Measurements from ENCODE around the gene TUBA1C. TPM values are rescaled to one million over a fixed set of nuclear protein-coding genes. Genes with fewer than 3 reads are reported as not detected.
"Not testable (repeated sequence)": the region's sequence is repeated elsewhere in the genome, so short reads cannot be mapped to it uniquely, and the experiment has no call there.

TUBA1C gene
- total RNA-seq, 2 experiments from 2014 or later = 214 to 227 TPM

DNA sequence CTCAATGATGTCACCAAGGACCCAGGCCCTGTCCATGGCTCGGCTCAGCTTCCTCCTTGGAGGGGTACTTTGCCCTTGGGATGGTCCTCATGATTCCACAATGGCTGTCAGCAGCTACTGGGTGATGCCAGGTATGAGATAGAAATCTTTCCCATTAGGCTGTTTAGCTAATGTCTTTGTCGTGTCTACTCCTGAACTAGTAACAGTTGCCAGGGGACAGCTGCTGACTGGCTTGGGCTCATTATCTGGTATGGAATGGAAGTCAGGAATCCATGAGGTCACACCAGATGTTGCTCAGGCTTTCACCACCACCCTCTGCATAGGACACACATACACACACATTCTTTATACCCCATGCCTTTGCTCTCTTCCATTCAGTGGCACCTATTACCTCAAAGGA lies 39.3 kb downstream of the TUBA1C start:
- no peak overlapping the region for H3K4me3 Mint-ChIP-seq
- no peaks in the 10 kb centered on the region for H3K36me3 Mint-ChIP-seq (ENCODE audit: low read depth)
- H3K4me1 Mint-ChIP-seq (ENCODE audit: low read depth) = peaks cover 4% of the 10 kb centered on the region
- intact Hi-C loops (cut with micrococcal nuclease) = no loop called here
- H3K9me3 Mint-ChIP-seq = no peaks in the 10 kb centered on the region
- no peak for DNase-seq
- peaks cover 21% of the 10 kb centered on the region for H3K27me3 Mint-ChIP-seq (ENCODE audit: low read depth)
- CTCF ChIA-PET = interaction anchor here (1.6 to 3.7 kb wide), 3 partner anchors 9 to 38 kb away, joined by 7 to 15 read pairs (median 14); partner anchors contain the start of gene PRPH
- no peak overlapping the region for H3K27ac Mint-ChIP-seq

DNA sequence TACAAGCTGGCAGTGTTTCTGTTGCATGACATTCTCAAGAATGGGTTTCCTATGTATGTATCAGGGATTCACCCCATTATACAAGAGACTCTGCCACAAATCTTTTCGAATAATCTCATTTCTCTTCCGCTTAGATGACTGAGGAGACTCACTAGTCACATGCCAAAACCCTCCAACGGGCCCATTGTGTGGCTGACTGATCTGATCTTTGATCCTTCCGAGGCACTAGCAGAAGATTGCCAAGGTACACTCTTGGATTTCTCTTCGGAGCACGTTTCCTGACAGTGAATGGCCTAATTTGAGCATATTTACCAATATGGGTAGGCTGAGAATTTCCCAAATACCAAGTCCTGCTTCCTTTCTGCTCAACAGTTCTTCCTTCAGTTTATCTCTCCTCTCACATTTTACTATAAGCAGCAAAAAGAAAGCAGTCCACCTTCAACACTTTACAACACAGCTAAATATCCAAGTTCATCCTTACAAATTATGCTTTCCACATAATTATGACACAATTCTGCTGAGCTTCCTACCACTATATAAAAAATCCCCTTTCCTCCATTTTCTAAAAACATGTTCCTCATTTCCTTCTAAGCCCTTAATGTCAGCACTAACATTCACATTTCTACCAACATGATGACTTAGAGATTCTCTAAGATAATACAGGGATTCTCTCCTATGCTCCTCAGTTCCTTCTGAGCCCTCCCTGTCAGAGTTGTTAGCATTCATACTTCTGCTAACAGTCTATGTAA lies 41.1 kb downstream of the TUBA1C start:
- peaks cover 24% of the 10 kb centered on the region for H3K27me3 Mint-ChIP-seq (ENCODE audit: low read depth)
- no peak overlapping the region for H3K4me3 Mint-ChIP-seq
- H3K36me3 Mint-ChIP-seq (ENCODE audit: low read depth) = no peaks in the 10 kb centered on the region
- no peak for DNase-seq
- intact Hi-C loops (cut with micrococcal nuclease) = no loop called here
- CTCF ChIA-PET = interaction anchor here (1.0 to 3.6 kb wide), 4 partner anchors 9 to 17 kb away, joined by 3 to 15 read pairs (median 4); partner anchors contain the start of gene PRPH
- no peaks in the 10 kb centered on the region for H3K9me3 Mint-ChIP-seq
- H3K4me1 Mint-ChIP-seq (ENCODE audit: low read depth) = peaks cover 4% of the 10 kb centered on the region
- no peak overlapping the region for H3K27ac Mint-ChIP-seq

DNA sequence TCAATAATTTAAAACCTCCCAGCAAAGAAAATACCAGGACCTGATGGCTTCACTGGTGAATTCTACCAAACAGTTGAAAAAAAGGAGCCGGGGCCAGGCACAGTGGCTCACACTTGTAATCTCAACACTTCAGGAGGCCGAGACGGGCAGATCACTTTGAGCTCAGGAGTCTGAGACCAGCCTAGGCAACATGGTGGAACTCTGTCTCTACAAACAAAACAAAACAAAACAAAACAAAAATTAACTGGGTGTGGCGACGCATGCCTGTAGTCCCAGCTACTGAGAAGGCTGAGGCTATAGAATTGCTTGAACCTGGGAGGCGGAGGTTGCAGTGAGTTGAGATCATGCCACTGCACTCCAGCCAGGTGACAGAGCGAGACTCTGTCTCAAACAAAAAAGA lies 44.5 kb downstream of the TUBA1C start:
- H3K9me3 Mint-ChIP-seq = no peaks in the 10 kb centered on the region
- no peaks in the 10 kb centered on the region for H3K4me1 Mint-ChIP-seq (ENCODE audit: low read depth)
- CTCF ChIA-PET = no interaction called here
- H3K4me3 Mint-ChIP-seq = no peak overlapping the region
- H3K27me3 Mint-ChIP-seq (ENCODE audit: low read depth) = peaks cover 11% of the 10 kb centered on the region
- no peaks in the 10 kb centered on the region for H3K36me3 Mint-ChIP-seq (ENCODE audit: low read depth)
- DNase-seq = no peak
- intact Hi-C loops (cut with micrococcal nuclease) = no loop called here
- H3K27ac Mint-ChIP-seq = no peak overlapping the region

DNA sequence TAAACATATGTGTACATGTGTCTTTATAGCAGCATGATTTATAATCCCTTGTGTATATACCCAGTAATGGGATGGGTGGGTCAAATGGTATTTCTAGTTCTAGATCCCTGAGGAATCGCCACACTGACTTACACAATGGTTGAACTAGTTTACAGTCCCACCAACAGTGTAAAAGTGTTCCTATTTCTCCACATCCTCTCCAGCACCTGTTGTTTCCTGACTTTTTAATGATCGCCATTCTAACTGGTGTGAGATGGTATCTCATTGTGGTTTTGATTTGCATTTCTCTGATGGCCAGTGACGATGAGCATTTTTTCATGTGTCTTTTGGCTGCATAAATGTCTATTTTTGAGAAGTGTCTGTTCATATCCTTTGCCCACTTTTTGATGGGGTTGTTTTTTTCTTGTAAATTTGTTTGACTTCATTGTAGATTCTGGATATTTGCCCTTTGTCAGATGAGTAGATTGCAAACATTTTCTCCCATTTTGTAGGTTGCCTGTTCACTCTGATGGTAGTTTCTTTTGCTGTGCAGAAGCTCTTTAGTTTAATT lies 45.6 kb downstream of the TUBA1C start:
- H3K27me3 Mint-ChIP-seq (ENCODE audit: low read depth) = peaks cover 11% of the 10 kb centered on the region
- H3K9me3 Mint-ChIP-seq; H3K4me3 Mint-ChIP-seq; H3K36me3 Mint-ChIP-seq (ENCODE audit: low read depth); H3K4me1 Mint-ChIP-seq (ENCODE audit: low read depth); DNase-seq; CTCF ChIA-PET; H3K27ac Mint-ChIP-seq; intact Hi-C loops (cut with micrococcal nuclease): not testable (repeated sequence)

DNA sequence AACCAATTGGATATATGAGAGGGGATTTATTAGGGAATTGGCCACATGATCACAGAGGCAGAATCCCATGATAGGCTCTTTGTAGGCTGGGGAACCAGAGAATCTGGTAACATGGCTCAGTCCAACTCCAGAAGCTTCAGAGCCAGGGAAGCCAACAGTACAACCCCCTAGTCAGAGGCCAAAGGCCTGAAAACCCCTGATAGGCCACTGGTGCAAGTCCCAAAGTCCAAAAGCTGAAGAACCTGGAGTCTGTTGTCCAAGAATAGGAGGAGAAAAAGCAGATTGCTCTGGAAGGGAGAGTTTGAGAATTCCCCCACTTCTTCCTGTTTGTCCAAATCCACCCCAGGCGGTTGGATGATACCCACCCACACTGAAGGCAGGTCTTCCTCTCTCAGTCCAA lies 49.9 kb downstream of the TUBA1C start:
- H3K4me1 Mint-ChIP-seq (ENCODE audit: low read depth) = no peaks in the 10 kb centered on the region
- no peak overlapping the region for H3K4me3 Mint-ChIP-seq
- no peak overlapping the region for H3K27ac Mint-ChIP-seq
- H3K9me3 Mint-ChIP-seq = no peaks in the 10 kb centered on the region
- H3K36me3 Mint-ChIP-seq (ENCODE audit: low read depth) = no peaks in the 10 kb centered on the region
- CTCF ChIA-PET = no interaction called here
- intact Hi-C loops (cut with micrococcal nuclease) = no loop called here
- peaks cover 2% of the 10 kb centered on the region for H3K27me3 Mint-ChIP-seq (ENCODE audit: low read depth)
- DNase-seq = no peak

DNA sequence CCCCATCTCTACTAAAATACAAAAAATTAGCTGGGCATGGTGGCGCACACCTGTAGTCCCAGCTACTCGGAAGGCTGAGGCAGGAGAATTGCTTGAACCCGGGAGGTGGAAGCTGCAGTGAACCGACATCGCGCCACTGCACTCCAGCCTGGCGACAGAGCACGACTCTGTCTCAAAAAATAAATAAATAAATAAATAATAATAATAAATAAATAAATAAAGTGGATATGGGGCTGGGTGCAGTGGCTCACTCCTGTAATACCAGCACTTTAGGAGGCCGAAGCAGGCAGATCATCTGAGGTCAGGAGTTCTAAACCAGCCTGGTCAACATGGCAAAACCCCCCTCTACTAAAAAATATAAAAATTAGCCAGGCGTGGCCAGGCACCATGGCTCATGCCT lies 52.2 kb downstream of the TUBA1C start:
- H3K27ac Mint-ChIP-seq; DNase-seq; H3K27me3 Mint-ChIP-seq (ENCODE audit: low read depth); H3K4me3 Mint-ChIP-seq; H3K36me3 Mint-ChIP-seq (ENCODE audit: low read depth); intact Hi-C loops (cut with micrococcal nuclease); H3K9me3 Mint-ChIP-seq: not testable (repeated sequence)
- peaks cover 13% of the 10 kb centered on the region for H3K4me1 Mint-ChIP-seq (ENCODE audit: low read depth)
- CTCF ChIA-PET = interaction anchor here (1.0 to 1.4 kb wide), 2 partner anchors 22 to 25 kb away, joined by 4 to 6 read pairs; partner anchors contain the start of gene PRPH

DNA sequence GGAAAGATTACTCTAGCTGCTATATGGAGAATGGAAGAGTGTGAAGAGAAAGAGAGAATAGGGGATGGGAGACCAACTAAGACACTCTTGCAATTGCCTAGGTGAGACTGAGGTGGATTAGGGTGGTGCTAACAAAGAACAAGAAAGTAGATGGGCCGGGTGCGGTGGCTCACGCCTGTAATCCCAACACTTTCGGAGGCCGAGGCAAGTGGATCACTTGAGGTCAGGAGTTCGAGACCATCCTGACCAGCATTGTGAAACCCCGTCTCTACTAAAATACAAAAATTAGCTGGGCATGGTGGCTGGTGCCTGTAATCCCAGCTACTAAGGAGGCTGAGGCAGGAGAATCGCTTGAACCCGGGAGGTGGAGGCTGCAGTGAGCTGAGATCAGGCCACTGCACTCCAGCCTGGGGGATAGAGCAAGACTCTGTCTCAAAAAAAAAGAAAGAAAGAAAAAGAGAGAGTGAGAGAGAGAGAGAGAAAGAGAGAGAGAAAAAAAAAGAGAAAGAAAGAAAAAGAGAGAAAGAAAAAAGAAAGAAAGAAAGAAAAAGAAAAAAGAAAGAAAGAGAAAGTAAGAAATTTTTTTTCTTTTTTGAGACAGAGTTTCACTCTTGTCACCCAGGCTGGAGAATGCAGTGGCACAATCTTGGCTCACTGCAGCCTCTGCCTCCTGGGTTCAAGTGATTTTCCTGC lies 55.7 kb downstream of the TUBA1C start:
- H3K27me3 Mint-ChIP-seq (ENCODE audit: low read depth); H3K27ac Mint-ChIP-seq; DNase-seq; intact Hi-C loops (cut with micrococcal nuclease); H3K9me3 Mint-ChIP-seq: not testable (repeated sequence)
- CTCF ChIA-PET = interaction anchor here (0.8 to 1.2 kb wide), 2 partner anchors 15 to 27 kb away, joined by 3 read pairs; no protein-coding TSS in a partner anchor
- Mint-ChIP-seq H3K36me3 (ENCODE audit: low read depth) (peaks cover 10% of the 10 kb centered on the region), H3K4me3 (peak overlapping the region; percentile 24), H3K4me1 (ENCODE audit: low read depth) (peaks cover 17% of the 10 kb centered on the region)

DNA sequence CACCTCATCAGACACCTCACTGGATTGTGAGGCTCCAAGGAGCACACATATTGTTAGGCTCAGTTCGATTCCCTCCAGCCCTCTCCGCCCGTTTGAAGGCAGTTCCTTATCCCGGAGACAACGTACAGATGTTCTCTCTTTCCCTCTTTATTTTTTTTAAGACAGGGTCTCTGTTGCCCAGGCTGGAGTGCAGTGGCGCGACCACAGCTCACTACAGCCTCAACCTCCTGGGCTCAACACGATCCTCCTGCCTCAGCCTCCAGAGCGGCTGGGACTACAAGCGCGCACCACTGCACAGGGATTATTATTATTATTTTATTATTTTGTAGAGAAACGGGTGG lies 57.5 kb downstream of the TUBA1C start:
- peaks cover 17% of the 10 kb centered on the region for H3K4me1 Mint-ChIP-seq (ENCODE audit: low read depth)

DNA sequence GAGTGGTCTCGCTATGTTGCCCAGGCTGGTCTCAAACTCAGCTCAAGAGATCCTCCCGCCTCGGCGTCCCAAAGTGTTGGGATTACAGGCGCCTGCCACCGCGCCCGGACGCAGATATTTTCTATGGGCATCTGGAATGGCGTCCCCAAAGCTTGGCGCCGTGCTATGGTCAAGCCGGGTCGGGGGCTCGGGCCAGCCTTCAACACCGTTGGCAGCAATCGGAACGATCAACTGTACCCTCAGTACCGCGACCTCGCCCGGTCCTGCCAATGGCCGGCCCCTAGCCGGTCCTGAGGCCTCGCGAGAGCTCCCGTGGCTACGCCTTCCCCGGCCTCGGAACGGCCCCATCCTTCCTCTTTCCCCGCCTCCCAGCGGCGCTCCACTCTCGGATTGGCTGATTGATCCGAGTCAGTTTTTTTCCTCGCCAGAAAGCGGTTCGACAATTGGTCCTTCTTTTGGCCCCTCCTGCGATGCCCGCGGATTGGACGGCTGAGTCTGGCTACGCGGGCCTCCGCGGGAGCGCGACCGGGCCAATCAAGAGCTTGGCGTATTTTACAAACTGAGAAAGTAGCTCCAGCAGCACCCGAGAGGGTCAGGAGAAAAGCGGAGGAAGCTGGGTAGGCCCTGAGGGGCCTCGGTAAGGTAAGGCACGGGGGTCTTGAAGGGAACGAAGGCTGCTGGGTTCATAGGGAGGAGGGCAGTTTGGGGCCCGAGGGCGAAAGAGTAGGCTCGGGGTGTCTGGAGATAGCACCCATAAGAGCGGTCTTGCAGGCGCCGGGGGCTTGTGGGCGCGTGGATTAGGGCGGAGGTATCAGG lies 58.0 kb downstream of the TUBA1C start, which contains the start of gene TROAP:
TROAP (plus strand) TSS at position 548 of the 816 bp plus-strand sequence. CDS start 354 bp downstream, outside the sequence.
- peak; percentile 99 for DNase-seq

More for the DNA sequence above, 57.5 kb downstream of the TUBA1C start:
- Mint-ChIP-seq H3K9me3 (no peaks in the 10 kb centered on the region), H3K36me3 (ENCODE audit: low read depth) (peaks cover 13% of the 10 kb centered on the region), H3K27me3 (ENCODE audit: low read depth) (no peaks in the 10 kb centered on the region), H3K4me3 (peak overlapping the region; percentile 98), H3K27ac (peak overlapping the region; percentile 91)
- intact Hi-C loops (cut with micrococcal nuclease) = loop anchor here (1.0 to 2.0 kb wide), 6 partner anchors 20 to 418 kb away; partner anchors contain the start of genes PRPF40B, SPATS2 and TMBIM6
- DNase-seq = no peak
- CTCF ChIA-PET = interaction anchor here (0.7 to 3.9 kb wide), 8 partner anchors 11 to 259 kb away, joined by 3 to 29 read pairs (median 4); partner anchors contain the start of gene PRPH

DNA sequence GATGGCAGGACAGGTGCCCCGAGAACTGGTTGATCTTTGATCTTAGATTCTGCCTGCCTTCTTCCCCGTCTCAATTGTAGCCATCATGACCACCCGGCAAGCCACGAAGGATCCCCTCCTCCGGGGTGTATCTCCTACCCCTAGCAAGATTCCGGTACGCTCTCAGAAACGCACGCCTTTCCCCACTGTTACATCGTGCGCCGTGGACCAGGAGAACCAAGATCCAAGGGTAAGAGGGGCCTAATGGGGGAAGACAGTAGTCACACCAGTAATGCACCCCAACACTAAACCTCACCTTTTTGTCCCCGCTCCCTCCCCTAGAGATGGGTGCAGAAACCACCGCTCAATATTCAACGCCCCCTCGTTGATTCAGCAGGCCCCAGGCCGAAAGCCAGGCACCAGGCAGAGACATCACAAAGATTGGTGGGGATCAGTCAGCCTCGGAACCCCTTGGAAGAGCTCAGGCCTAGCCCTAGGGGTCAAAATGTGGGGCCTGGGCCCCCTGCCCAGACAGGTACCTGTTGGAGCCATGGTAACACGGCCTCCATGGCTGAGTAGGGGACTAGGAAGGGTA lies 58.7 kb downstream of the TUBA1C start:
- Mint-ChIP-seq H3K27me3 (ENCODE audit: low read depth) (no peaks in the 10 kb centered on the region), H3K4me1 (ENCODE audit: low read depth) (peaks cover 17% of the 10 kb centered on the region)

More for the DNA sequence above, 58.0 kb downstream of the TUBA1C start, which contains the start of gene TROAP:
- CTCF ChIA-PET = interaction anchor here (0.6 to 3.9 kb wide), 13 partner anchors 9 to 441 kb away, joined by 3 to 29 read pairs (median 4); partner anchors contain the start of genes C1QL4 and PRPH
- Mint-ChIP-seq H3K27me3 (ENCODE audit: low read depth) (no peaks in the 10 kb centered on the region), H3K9me3 (no peaks in the 10 kb centered on the region), H3K27ac (peak within 1 kb of the TSS; percentile 91), H3K36me3 (ENCODE audit: low read depth) (peaks cover 16% of the 10 kb centered on the region), H3K4me1 (ENCODE audit: low read depth) (peaks cover 17% of the 10 kb centered on the region), H3K4me3 (peak within 1 kb of the TSS; percentile 98)
- intact Hi-C loops (cut with micrococcal nuclease) = loop anchor here (1.0 to 2.0 kb wide), 10 partner anchors 14 to 418 kb away; partner anchors contain the start of genes C1QL4, PRPF40B, SPATS2 and TMBIM6

More for the DNA sequence above, 58.7 kb downstream of the TUBA1C start:
- H3K9me3 Mint-ChIP-seq = no peaks in the 10 kb centered on the region
- CTCF ChIA-PET = interaction anchor here (1.0 to 3.9 kb wide), 8 partner anchors 13 to 191 kb away, joined by 3 to 29 read pairs (median 4); partner anchors contain the start of gene C1QL4
- H3K4me3 Mint-ChIP-seq = peak overlapping the region; percentile 98
- intact Hi-C loops (cut with micrococcal nuclease) = loop anchor here (1.0 to 2.0 kb wide), 5 partner anchors 14 to 417 kb away; partner anchors contain the start of genes C1QL4, TMBIM6, TUBA1A and TUBA1C
- H3K36me3 Mint-ChIP-seq (ENCODE audit: low read depth) = peaks cover 17% of the 10 kb centered on the region
- H3K27ac Mint-ChIP-seq = peak overlapping the region; percentile 91
- no peak for DNase-seq
